DOHH2 (cell line): ENCODE measurements around the gene DEFB108B.
"Not testable (repeated sequence)": the region's sequence is repeated elsewhere in the genome, so short reads cannot be mapped to it uniquely, and the experiment has no call there.

Experiments used
- CTCF ChIP-seq: fragments of 200-600 bp; sonication (generic); IDR thresholded peaks from one replicate; pipeline ENCODE4 v1.5.1; 2014; ENCODE audit warnings: antibody characterized with exemption, mild to moderate bottlenecking, low read depth, low read length; ENCODE audit not compliant: poor library complexity, severe bottlenecking
- EZH2phosphoT487 ChIP-seq: fragments of 200-600 bp; sonication (generic); IDR thresholded peaks from 2 replicates; pipeline ENCODE4 v1.6.1; 2017; ENCODE audit warnings: borderline replicate concordance, mild to moderate bottlenecking, antibody characterized with exemption, low read length, moderate library complexity, mixed read lengths

- not testable (repeated sequence) for TF ChIP-seq CTCF, EZH2phosphoT487
Measured at GRCh38 chr11:71885806-71886205, 52.8 kb downstream of the DEFB108B start.
